Endodermal cell (in vitro differentiated cells): Measurements from ENCODE around the gene ENTPD2. TPM values are rescaled to one million over a fixed set of nuclear protein-coding genes. Genes with fewer than 3 reads are reported as not detected.

Experiments
- DNase-seq: peaks from one replicate; pipeline ENCODE4 v3.0.0-alpha.2; 2017
- H3K27ac ChIP-seq: 2 replicates; pipeline ENCODE4 v1.5.1; 2013; ENCODE audit warnings: mild to moderate bottlenecking, low read depth, low read length, moderate library complexity
- H3K27me3 ChIP-seq: 2 replicates; pipeline ENCODE4 v1.6.1; 2013; ENCODE audit warnings: mild to moderate bottlenecking, low read length, moderate library complexity; ENCODE audit not compliant: insufficient read depth, control insufficient read depth, poor library complexity, severe bottlenecking
- H3K36me3 ChIP-seq: 2 replicates; pipeline ENCODE4 v1.7.0; 2013; ENCODE audit warnings: mild to moderate bottlenecking, low read length, moderate library complexity; ENCODE audit not compliant: control insufficient read depth, insufficient read depth
- H3K4me1 ChIP-seq: one replicate; pipeline ENCODE4 v1.7.0; 2013; ENCODE audit warnings: low read length; ENCODE audit not compliant: control insufficient read depth, insufficient read depth
- H3K4me3 ChIP-seq: 2 replicates; pipeline ENCODE4 v1.5.1; 2013; ENCODE audit warnings: mild to moderate bottlenecking, low read length, moderate library complexity
- H3K9ac ChIP-seq: 2 replicates; pipeline ENCODE4 v1.6.1; 2013; ENCODE audit warnings: mild to moderate bottlenecking, low read length, moderate library complexity; ENCODE audit not compliant: poor library complexity, severe bottlenecking; ENCODE audit errors: extremely low read depth
- H3K9me3 ChIP-seq: 2 replicates; pipeline ENCODE4 v1.6.1; 2013; ENCODE audit warnings: mild to moderate bottlenecking, low read length, moderate library complexity; ENCODE audit not compliant: control insufficient read depth
- H3K27ac Mint-ChIP-seq: 2 replicates; pipeline ENCODE4 v1.8.0; 2020; ENCODE audit warnings: mixed read lengths
- H3K27me3 Mint-ChIP-seq: 2 replicates; pipeline ENCODE4 v1.8.0; 2021; ENCODE audit warnings: mild to moderate bottlenecking, mixed read lengths; ENCODE audit not compliant: insufficient read depth
- H3K36me3 Mint-ChIP-seq: 2 replicates; pipeline ENCODE4 v1.8.0; 2020; ENCODE audit warnings: low read depth, mixed read lengths
- H3K4me1 Mint-ChIP-seq: 2 replicates; pipeline ENCODE4 v1.8.0; 2020; ENCODE audit warnings: mixed read lengths
- H3K4me3 Mint-ChIP-seq: 2 replicates; pipeline ENCODE4 v1.8.0; 2020; ENCODE audit warnings: mild to moderate bottlenecking, moderate library complexity, mixed read lengths
- H3K9me3 Mint-ChIP-seq: 2 replicates; pipeline ENCODE4 v1.8.0; 2020; ENCODE audit warnings: mild to moderate bottlenecking, mixed read lengths
- WGBS, 2 experiments: methylation state at CpG; one replicate each; pipeline versions ENCODE4 v1.1.5 to v1.1.7; 2013; ENCODE audit warnings: missing lambda C conversion rate in 2 of 2, mixed read lengths in 1 of 2; ENCODE audit not compliant: insufficient coverage in 1 of 2, insufficient read length in 1 of 2; 5-methylcytosine and 5-hydroxymethylcytosine counted together
- total RNA-seq, 2 donors: library from RNA; stranded (reverse); fragmentation: NEBNext Ultra II Directional in 1 of 2; extraction: Animal tissue kit (Norgen Biotek cat#: 25700) in 1 of 2; gene quantifications; 2 replicates in 1 of 2; 3 replicates in 1 of 2; pipeline ENCODE4 v1.2.1, GENCODE V29; 2021
- TF ChIP-seq, protein P1 (sequence below): fragments of 200-600 bp; sonication (generic); conservative IDR thresholded peaks from 2 replicates; pipeline ENCODE4 v1.5.0; 2021; ENCODE audit warnings: antibody characterized with exemption, mild to moderate bottlenecking

The ENTPD2 gene
- total RNA-seq, 2 donors from 2014 or later = 1.2 to 2.4 TPM

GRCh38 chr9:137086531-137087408, 32.9 kb upstream of the ENTPD2 start, which contains the start of gene MAN1B1:
Gene MAN1B1 (plus strand): TSS chr9:137086985. CDS start chr9:137087000, 15 bp downstream.
- H3K9ac ChIP-seq = peak within 1 kb of the TSS; percentile 60
- peak; percentile 99 for DNase-seq
- Mint-ChIP-seq H3K36me3 (peaks cover 18% of the 10 kb centered on the region), H3K27me3 (peaks cover 6% of the 10 kb centered on the region), H3K4me3 (peak within 1 kb of the TSS; percentile 75), H3K27ac (peak within 1 kb of the TSS; percentile 85), H3K9me3 (no peaks in the 10 kb centered on the region), H3K4me1 (peaks cover 10% of the 10 kb centered on the region)
- WGBS, 2 experiments = 0% methylated on average over 64 to 101 of the region's 101 CpGs
- TF ChIP-seq, protein P1, sequence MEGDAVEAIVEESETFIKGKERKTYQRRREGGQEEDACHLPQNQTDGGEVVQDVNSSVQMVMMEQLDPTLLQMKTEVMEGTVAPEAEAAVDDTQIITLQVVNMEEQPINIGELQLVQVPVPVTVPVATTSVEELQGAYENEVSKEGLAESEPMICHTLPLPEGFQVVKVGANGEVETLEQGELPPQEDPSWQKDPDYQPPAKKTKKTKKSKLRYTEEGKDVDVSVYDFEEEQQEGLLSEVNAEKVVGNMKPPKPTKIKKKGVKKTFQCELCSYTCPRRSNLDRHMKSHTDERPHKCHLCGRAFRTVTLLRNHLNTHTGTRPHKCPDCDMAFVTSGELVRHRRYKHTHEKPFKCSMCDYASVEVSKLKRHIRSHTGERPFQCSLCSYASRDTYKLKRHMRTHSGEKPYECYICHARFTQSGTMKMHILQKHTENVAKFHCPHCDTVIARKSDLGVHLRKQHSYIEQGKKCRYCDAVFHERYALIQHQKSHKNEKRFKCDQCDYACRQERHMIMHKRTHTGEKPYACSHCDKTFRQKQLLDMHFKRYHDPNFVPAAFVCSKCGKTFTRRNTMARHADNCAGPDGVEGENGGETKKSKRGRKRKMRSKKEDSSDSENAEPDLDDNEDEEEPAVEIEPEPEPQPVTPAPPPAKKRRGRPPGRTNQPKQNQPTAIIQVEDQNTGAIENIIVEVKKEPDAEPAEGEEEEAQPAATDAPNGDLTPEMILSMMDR = no peak
- H3K27me3 ChIP-seq = no peaks in the 10 kb centered on the region
- H3K4me3 ChIP-seq = peak within 1 kb of the TSS; percentile 95
- peaks cover 18% of the 10 kb centered on the region for H3K36me3 ChIP-seq
- no peaks in the 10 kb centered on the region for H3K4me1 ChIP-seq
- H3K9me3 ChIP-seq = no peaks in the 10 kb centered on the region
- peak within 1 kb of the TSS; percentile 49 for H3K27ac ChIP-seq

DNA sequence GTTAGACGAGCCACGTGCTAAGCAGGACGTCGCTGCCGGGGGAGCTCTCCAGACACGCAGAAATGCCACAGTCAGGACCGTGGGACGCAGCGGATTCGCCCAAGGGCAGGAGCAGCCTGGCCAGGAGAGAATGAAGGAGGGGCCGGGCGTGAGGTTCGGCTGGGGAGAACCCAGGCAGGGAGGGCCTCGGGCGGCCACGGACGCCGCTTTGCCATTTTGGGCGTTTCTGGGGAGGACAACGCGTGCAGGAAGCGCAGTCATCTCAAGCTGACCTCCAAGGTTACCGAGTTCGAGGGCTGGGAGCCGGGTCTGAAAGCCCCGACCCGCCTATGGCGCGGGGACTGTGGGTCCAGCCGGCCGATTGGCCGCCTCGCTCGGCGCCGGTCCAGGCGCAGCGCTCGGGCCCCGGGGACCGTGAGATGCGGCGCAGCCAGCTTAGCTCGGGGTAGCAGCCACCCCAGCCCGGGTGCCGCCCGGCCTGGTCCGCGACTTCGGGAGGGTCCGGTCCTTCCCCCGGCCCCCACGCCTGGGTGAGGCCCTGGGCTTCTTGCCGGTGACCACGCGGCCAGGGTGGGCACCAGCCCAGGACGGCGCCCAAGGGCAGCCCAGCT, 32.2 kb upstream of the ENTPD2 start:
- peak overlapping the region; percentile 38 for H3K27ac ChIP-seq
- no peaks in the 10 kb centered on the region for H3K9me3 ChIP-seq
- H3K9ac ChIP-seq = no peak overlapping the region
- H3K36me3 Mint-ChIP-seq = peaks cover 15% of the 10 kb centered on the region
- peaks cover 6% of the 10 kb centered on the region for H3K27me3 Mint-ChIP-seq
- peak overlapping the region; percentile 46 for H3K27ac Mint-ChIP-seq
- DNase-seq = peak; percentile 74
- H3K4me1 ChIP-seq = no peaks in the 10 kb centered on the region
- peak overlapping the region; percentile 75 for H3K4me3 Mint-ChIP-seq
- no peaks in the 10 kb centered on the region for H3K27me3 ChIP-seq
- peak overlapping the region; percentile 95 for H3K4me3 ChIP-seq
- TF ChIP-seq, protein P1 = no peak
- H3K9me3 Mint-ChIP-seq = no peaks in the 10 kb centered on the region
- peaks cover 14% of the 10 kb centered on the region for H3K36me3 ChIP-seq
- H3K4me1 Mint-ChIP-seq = peaks cover 10% of the 10 kb centered on the region
- WGBS, 2 experiments = 8 to 11% methylated on average over 51 to 58 of the region's 58 CpGs

GRCh38 chr9:137084526-137084925, 30.7 kb upstream of the ENTPD2 start:
- Histone ChIP-seq H3K4me1 (no peaks in the 10 kb centered on the region), H3K36me3 (peaks cover 11% of the 10 kb centered on the region), H3K27ac (no peak overlapping the region), H3K4me3 (no peak overlapping the region), H3K9ac (no peak overlapping the region), H3K27me3 (peaks cover 7% of the 10 kb centered on the region), H3K9me3 (no peaks in the 10 kb centered on the region)
- Mint-ChIP-seq H3K4me1 (peaks cover 10% of the 10 kb centered on the region), H3K27me3 (peaks cover 10% of the 10 kb centered on the region), H3K36me3 (peaks cover 11% of the 10 kb centered on the region), H3K9me3 (no peaks in the 10 kb centered on the region), H3K27ac (no peak overlapping the region), H3K4me3 (no peak overlapping the region)
- TF ChIP-seq, protein P1 = no peak
- no peak for DNase-seq
- WGBS, 2 experiments = 81 to 84% methylated on average over 9 of the region's 9 CpGs
